ENCODE measurements around the gene AACS.

GRCh38 chr12:125111403-125111802 lies 46.2 kb downstream of the AACS start:
- TF ChIP-seq SMC3 (IDR thresholded peaks at IDR 0.05; ENCODE audit: low read depth, low read length), result no peak
- TF ChIP-seq CTCF (conservative IDR thresholded peaks at IDR 0.05; ENCODE audit: low read depth, low read length), result no peak
- TF ChIP-seq POLR2A (IDR thresholded peaks at IDR 0.05; ENCODE audit: low read depth, low read length), result no peak
